Hepatocyte (in vitro differentiated cells): ENCODE measurements around the gene KIF26B.

Source experiments
- CTCF ChIP-seq: fragments of 200-600 bp; sonication (generic); IDR thresholded peaks from 2 replicates; pipeline ENCODE4 v1.5.1; 2016; ENCODE audit warnings: antibody characterized with exemption, mild to moderate bottlenecking; ENCODE audit not compliant: poor library complexity
- EZH2 ChIP-seq: fragments of 200-600 bp; sonication (generic); IDR thresholded peaks from 2 replicates; pipeline ENCODE4 v1.6.1; 2016; ENCODE audit warnings: antibody characterized with exemption, mild to moderate bottlenecking, borderline replicate concordance

GRCh38 chr1:245488346-245489129 is 333.8 kb downstream of the KIF26B start:
- TF ChIP-seq CTCF (no peak), EZH2 (no peak)
